ENCODE measurements around the gene FNDC11.

FNDC11 gene

DNA sequence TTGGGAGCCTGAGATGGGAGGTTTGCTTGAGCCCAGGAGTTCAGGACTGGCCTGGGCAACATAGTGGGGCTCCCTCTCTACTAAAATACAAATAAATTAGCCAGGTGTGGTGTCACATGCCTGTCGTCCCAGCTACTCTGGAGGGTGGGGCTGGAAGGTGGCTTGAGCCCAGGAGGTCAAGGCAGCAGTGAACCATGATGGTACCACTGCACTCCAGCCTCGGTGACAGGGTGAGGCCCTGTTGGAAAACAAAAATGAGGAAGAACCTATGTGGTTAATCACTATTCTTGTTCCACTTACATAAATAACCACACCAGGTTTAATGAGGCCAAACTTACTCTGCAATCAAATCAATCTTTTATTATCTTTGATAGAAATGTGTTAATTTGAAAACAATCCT lies 28.0 kb upstream of the FNDC11 start:
- DNase-seq = no peak

DNA sequence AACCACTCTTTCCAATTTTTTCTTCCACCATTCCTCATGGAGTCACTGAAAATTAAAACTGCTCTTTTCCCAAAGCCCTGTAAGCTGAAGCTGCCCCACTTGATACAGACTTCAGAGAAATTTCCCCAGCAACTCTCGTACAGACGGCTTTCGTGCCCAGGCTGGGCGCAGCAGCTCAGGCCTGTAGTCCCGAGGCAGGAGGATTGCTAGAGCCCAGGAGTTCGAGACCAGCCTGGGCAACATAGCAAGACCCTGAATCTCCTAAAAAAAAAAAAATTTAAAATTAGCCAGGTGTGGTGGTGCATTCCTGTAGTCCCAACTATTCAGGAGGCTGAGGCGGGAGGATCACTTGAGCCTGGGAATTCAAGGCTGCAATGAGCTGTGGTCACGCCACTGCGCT lies 26.8 kb upstream of the FNDC11 start:
- DNase-seq = no peak

DNA sequence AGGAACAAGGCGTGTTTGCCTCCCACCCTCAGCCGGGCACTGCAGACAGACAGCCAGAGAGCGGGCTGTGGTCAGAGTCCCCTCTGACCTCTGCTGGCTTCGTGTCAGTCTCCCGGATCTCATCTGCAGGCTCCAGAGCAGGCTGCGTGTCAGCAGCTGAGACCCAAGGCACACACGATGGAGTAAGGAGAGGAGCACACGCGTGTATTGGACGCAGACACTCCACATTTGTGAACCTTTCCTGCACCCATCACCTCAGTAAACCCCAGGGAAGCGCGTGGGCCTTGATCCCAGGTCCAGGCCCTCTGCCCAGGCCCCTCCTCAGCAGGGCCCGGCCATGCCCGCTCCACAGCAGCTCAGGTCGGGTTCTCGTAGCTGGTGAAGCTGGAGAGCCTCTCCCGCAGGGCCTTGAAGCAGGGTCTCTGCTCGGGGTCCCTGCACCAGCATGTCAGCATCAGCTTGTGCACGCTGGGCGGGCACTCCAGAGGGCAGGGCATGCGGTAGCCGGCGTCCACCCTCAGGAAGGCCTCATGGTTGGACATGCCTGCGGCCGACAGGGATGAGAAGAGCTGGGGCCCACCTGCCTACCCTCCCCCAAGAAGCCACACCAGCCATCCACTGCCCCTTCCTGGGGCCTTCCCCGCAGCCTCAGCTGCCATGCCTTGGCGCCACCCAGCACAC lies 24.6 kb upstream of the FNDC11 start:
- no peak for DNase-seq

DNA sequence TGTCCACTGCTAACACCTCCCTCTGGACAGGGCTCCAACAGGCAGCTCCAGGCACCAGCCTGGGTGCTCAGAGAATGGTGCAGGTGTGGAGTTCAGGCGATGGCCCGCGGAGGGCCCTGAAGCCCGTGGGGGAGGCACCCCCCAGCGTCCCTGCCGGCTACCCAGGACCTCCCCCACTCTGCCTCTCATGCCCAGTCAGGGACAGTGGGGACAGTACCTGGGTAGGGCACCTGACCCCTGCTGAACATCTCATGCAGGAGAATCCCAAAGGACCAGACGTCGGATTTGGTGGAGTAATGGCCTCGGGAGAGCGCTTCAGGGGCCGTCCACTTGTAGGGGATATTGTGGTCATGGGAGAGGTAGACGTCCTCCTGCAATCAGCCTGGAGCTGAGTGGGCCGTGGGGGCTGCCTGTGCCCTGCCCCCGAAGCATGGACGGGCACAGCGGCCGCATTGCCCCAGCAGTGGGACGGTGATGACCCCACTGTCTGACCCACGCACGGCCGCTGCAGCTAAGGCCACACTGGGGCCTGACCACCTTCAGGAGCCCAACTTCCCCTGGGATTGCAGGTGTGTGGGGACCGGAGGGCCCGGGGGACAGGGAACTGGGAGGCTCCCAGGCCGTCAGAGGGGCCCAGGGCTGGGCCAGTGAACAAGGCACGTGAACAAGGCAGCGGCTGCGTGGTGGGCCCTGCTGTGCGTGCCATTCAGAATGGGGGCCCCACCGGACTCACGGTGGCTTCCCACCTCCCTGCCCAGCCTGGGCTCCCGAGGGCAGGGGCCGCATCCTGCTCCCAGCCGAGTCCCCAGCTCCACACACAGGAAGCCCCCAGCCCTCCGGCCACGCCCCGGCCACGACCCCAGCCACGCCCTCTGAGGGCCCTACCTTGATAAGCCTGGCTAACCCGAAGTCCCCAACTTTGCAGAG lies 23.8 kb upstream of the FNDC11 start:
- no peak for DNase-seq

DNA sequence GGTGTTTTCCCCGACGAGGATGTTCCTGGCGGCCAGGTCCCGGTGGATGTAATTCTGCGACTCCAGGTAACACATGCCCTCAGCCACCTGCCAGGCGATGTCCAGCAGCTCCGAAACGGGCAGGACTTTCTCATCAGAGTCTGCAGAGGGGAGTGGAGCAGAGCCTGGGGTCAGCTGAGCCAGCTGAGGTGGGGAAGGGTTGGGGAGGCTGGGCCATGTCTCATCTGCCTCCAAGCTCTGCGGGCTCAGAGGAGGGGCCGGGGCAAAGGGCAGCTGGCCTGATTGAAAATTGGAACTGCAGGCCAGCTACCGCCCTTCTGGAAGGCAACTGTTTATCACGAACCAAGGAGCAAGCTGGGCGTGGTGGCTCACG lies 23.2 kb upstream of the FNDC11 start:
- no peak for DNase-seq

DNA sequence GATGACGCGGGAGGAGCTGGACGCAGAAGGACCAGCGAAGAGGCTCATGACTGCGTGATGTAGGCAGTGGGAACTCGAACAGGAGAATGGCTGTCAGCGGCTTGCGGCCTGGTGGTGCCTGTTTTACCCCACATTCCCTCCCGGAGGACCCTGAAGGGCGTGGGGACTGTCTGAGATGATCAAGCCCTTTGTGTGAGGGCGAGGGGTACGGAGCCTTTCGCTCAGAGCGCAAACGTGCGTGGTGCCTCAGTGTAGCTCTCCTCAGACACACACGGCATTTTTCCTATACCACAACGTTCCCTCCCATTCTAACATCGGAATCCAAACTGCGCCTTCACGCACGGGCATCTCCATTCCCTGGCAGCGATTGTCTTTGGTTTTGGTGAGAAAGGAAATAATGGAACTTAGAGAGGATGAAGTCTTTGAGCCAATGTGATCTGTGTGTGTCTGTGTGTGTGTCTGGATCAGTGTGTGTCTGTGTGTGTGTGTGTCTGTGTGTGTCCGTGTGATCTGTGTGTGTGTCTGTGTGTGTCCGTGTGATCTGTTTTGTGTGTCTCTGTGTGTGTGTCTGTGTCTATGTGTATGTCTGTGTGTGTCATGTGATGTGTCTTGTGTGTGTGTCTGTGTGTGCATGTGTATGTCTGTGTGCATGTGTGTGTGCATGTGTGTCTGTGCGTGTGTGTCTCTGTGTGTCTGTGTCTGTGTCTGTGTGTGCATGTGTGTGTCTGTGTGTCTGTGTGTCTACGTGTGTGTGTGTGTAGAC lies 22.1 kb upstream of the FNDC11 start:
- no peak for DNase-seq

DNA sequence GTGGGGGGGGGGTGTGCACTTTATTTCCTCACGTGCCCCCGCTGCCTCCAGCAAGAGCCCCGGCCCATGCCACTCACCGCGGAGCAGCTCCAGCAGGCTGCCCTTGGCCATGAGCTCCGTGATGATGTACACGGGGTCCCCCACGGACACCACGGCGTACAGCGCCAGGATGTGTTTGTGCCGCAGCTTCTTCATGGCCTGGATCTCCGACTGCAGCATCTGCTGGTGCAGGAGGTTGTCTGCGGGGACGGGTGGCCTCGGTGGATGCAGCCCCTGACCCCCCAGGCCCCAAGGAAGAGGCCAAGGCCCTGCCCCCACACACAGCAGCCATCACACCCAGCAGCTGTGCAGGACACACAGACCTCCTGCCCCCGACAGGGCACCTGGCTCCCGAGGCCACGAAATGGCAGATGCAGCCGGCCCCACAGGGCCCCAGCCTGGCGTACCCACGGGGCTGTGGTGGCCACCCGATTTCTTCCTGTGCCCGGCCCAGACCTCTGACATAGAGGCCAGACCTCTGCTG lies 21.4 kb upstream of the FNDC11 start:
- DNase-seq = no peak

DNA sequence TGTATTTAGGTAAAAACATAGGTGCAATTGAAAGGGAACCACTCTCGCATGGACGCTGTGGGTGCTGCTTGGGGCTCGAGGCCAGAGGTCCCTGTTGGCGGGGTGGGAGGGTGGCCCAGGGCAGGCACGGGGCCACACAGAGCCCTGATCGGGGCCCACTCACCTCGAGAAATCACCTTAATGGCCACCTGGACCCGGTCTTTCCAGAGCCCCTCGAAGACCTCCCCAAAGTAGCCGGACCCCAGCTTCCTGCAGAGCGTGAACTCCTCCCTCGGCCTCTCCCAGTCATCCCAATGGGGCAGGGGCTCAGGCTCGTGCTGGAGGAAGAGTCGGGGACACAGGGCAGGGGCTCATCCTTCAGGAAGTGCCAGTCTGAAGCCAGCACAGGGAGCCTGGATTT lies 20.6 kb upstream of the FNDC11 start:
- DNase-seq = no peak

DNA sequence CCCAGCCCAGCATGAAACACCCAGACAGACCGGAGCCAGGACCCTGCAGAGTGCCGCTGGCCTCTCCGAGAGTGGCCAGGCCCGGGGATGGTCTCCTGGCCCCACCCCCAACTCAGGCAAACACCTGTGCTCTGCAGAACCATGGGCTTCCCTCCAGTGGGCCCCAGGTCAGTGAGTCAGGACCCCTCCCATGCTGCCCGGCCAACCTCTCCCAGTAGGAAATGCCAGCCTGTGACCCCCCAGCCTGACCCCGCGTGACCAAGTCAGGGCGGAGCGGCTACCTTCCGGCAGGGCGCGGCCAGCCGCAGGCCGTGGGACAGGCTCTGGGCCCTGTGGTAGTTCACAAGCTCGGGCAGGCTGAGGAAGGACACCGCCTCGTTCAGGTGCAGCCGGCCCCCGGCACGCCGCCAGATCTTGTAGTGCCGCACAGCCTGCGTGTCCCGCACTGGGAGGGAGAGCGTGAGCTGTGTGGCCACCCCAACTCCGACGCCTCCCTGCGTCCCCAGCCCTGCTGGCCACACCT lies 20.0 kb upstream of the FNDC11 start:
- no peak for DNase-seq

DNA sequence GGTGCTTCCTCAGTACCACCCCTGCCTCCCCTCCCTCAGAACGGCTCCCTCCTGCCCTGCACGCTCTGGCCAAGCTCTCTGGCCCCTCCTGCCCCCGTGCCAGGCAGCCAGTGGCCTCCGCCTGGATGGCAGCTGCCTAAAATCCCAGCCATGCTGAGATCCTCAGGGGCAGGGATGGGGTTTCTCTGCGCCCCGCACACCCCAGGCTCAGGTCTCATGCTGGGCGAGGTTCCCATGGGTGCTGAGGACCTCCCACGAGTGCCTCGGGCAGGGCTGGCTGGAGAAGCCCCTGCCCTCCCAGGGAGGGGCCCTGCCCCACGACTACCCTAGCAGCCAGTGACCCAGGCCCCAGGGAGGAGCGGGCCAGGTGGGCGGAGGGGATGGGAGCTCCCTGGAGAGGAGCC lies 19.5 kb upstream of the FNDC11 start:
- no peak for DNase-seq

DNA sequence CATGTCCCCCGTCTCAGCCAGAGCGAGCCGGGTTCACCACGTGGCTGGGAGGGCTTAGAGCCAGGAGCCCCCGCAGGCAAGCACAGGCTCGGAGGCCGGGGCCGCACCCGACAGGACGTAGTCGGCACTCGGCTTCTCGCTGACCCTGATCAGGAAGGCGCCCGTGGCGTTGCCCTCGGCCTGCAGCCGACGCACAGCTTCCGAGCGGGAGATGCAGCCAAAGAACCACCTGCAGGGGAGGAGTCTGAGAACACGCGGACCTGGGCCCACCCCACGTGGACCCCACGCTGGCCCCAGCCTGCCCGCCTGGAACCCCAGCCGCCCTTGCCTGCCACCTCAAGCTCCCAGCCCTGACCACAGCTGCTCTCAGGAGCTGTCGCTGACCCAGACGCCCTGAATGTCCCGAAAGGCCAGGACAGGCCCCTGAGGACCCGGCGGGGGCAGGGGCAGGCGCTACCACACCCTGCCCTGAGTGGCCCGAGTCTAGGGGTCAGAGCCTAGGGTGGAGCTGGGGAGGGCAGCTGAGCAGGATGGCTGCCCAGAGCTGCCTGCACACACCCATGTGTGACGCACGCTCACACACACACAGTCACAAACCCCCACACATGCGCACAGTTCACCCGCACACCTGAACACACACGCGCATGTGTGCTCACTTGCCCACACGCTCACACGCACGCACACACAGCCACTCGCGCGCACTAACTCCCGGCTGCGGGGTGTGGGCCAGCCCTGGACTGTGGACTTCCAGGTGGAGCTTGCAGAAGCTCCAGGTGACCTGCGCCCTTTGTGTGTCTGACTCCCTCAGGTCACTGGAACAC lies 18.9 kb upstream of the FNDC11 start:
- DNase-seq = no peak

DNA sequence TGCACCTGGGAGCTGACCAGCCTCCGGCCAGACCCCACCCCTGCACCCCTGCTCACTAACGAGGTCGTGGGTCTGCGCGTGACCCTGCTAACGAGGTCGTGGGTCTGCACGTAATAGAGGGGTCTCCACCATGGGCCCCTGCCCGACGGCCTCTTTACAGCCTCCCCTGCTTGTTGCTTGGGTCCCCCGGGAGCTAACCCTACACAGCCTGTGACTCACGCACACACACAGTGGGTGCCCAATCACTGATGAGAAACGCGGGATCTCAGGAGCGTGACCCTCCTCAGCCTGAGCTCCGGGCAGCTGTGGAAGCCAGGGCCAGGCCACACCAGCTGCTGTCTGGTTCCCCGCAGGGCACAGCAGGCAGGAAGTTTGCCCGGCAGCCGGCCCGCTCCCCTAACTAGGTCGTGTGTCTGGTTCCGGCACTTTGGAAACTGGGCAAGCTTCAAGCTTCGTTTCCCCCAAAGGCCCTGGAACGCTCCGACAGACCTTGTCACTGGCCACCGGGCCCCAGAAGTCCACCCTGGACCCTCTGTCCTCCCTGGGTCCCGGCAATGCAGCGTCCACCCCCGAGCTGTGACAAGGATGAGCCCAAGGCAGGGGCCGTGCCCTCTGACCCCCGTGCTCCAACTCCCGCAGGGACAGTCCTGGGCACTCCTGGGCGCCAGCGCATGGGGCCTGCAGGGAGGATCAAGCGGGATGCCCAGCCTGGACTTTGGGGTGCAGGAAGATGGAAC lies 17.6 kb upstream of the FNDC11 start:
- peak; percentile 18 for DNase-seq

DNA sequence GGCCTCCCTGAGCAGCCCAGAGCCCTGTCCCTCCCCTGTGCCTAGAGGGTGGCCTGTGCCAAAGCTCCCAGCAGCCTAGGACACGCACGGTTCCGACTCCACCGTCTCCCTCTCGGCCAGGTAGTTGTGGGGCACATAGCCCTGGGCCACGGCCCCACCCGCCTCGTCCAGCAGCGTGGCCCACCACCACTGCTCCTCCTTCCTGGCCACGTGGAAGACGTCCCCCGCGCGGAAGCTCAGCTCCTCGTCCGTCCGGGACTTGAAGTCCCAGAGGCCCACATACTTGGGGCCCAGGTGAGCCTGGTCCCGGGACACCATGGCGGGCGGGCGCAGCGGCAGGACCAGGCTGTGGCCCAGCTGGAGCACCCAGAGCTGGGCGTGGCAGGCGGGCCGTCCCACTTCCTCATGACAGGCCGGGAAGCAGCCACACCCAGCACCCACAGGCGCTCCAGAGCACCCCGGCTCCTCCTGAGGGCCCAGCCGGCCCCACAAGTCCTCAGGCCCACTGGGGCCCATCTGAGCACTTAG lies 16.9 kb upstream of the FNDC11 start, which contains the start of gene PTK6:
TSS of gene PTK6 (minus strand) at position 380 of the 528 bp plus-strand sequence. CDS start at position 318, 62 bp downstream.
- DNase-seq = peak; percentile 25

DNA sequence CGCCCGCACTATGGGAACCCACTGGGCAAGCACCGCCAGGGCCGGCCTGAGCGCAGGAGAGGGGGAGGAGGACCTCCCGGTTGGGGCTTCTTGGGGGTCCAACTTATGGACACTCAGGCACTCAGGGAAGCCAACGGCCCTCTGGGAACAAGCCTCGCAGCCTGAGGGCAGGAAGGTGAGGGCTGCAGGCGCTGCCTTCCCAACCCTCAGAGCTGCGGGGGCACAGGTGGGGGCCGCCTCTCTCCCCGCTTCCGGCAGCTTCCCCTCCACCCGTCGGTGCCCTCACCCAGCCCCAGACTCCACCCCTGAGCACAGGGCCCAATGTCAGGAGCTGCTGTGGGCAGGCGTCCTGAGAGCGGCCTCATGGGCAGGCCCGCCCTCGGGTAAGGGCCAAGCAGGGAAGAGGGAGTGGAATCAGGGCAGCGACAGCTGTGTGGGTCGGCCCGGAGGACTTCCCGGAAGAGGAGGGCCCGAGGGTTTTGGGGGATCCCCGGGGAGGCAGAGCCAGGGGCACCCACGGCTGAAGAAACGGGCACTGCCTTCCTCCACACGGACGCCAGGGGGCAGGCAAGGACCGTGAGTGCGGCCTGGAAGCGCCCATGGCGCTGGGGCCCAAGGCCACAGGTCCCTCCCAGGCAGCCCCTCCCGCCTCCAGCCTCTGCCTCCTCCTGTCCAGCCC lies 16.3 kb upstream of the FNDC11 start:
- DNase-seq = peak; percentile 92

DNA sequence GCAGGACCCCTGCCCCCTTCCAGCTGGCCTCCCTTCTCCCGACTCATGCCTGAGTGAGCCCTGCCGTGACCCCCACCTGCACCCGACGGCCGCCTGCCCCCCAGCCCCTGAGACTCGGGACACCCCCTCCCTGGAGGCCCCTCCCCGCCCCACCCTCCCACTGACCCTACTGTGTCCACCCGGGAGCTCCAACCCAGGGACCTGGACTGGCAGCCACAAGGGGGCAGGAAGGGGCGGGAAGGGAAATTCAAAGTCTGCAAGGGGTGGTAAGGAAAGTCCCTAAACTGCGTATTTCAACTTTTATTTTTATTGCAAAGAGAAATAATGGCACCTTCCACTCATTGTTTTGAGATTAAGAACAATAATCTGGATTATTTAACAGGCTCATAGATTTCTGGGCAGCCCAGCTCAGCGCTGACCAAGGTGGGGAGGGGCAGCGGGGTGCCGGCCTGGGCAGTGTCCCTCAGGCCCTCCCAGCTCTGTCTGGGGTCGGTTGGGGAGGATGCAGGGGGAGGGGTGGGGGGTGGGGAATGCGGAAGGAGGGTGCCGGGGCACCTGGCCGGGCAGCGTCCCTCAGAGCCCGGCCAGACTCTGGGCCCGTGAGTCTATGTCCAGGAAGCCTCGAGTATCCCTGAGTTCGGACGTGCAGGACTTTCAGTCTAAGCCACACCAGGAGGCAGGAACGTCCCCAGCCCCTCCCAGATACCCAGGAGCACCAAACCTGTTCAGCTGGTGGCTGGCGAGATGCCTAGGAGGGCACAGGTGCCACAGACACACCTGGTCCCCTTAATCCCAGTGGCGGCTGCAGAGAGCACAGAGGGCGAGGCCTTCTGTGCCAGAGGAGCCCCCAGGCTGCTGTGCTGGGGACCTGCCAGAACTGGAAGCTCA lies 15.5 kb upstream of the FNDC11 start:
- no peak for DNase-seq

DNA sequence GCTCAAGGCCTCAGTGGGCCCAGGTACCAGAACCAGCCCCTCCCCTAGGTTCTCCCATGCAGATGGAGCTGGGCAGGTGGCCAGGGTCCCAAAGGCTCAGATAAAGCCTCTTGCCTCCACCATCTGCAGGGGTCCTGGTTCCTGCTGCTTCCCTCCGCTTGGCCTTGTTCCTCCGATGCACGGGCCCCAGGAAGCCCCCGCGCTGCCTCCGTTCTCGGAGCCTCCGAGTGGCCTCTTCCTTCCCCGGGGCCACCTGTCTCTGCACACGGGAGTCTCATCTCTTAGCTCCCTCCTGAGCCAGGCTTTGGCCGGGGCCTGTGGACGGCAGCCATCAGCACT lies 14.9 kb upstream of the FNDC11 start:
- DNase-seq = no peak

DNA sequence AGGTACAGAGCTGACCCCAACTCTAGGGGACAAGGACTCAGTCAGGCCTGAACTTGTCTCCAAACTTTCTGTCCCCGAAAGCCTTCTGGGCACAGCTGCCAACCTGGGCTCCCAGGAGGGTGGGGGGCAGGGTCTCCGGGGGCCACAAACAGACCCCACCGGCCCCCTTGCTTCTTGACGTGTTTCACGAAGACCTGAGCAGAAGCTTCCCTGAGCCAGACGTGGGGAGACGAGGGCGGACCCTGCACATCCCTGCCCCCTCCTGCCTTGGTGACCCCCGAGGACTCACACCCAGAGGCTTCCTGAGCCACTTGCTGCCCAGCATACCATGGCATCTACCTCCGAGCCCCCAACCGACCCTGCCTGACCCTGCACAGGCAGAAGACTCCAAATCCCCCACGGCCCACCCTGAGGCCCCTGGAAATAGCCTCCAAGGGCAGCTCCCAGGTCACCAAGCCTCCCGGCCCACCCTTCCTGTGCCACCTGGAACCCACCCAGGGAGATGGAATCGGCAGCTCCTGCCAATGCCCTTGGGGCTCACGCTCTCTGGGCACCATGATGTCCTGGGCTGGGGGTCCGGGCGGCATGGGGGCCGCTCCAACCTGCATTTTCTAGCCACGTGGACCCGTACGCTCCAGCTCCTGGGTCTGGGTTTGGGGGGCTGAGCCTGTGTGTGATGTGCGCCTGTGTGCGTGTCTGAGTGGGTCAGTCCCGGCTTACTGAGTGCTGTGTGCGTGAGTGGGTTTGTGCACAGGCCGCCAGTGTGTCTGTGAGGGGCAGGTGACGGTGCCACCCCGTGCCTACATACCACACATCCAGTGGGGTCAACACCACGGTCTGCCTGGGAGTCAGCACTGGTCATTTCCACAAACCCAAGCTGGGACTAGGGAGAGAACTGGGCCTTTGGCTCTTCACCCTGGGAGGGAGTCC lies 14.3 kb upstream of the FNDC11 start:
- no peak for DNase-seq

DNA sequence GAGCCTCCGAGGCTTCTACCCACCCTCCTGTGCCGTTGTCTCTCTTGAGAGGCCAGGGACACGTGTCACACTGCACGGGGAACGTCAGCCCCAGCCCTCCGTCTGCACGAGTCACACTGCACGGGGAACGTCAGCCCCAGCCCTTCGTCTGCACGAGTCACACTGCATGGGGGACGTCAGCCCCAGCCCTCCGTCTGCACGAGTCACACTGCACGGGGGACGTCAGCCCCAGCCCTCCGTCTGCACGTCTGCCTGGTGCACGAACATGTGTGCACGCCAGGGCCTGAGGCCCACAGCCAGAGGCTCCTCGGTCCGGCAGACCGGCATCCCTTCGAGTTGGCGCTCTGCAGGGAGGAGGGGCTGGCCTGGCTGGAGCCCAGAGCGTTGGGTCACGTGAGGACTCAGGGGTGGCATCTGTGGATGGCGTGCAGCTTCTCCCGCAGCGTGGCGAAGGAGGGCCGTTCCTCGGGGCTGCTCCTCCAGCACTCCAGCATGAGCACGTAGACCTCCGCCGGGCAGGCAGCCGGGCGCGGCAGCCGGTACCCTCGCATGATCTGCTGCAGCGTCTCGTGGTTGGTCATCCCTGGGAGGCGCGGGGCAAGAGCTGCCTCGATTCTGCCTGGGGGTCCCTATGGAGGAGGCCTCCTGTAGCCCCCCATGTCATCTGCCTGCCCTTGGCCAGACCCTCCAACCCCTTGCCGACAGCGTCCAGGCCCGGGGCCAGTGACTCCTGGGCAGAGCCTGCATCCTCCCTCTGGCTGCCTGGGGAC lies 13.4 kb upstream of the FNDC11 start:
- DNase-seq = no peak
